ENCODE measurements around the gene DUSP1.
A peak's percentile ranks its signal among the peaks of the same experiment; 100 is the strongest.

DNA sequence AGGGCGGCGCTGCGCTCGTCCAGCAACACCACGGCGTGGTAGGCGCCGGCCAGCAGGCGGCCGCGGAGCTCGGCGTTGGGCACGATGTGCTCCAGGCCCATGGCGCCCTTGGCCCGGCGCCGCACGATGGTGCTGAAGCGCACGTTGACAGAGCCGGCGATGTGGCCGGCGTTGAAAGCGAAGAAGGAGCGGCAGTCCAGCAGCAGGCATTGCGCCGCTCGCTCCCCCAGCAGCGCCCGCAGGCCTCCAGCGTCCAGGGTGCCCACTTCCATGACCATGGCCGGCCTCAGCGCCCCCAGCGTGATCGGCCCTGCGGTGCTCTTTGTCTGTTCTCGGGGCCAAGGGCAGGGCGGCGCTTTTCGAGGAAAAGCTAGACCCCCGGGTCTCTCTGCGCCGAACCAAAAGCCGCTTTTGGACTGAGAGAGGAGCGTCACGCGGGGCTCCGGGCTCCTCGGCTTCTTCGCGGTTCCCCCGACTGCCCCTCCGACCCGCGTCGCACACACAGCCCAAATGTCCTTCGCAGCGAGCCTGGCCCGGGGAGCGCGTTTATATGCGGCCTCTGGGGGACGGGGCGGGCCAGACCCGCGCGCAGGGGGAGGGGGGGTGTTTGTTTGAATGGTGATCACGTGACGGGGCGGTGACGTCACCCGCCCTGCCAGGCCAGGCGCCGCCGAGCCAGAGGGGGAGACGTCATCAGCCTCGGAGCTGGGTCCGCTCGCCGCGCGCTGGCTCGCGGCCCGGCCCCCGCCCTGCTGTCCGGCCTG lies at the start of gene DUSP1:
- TF ChIP-seq, protein P1, sequence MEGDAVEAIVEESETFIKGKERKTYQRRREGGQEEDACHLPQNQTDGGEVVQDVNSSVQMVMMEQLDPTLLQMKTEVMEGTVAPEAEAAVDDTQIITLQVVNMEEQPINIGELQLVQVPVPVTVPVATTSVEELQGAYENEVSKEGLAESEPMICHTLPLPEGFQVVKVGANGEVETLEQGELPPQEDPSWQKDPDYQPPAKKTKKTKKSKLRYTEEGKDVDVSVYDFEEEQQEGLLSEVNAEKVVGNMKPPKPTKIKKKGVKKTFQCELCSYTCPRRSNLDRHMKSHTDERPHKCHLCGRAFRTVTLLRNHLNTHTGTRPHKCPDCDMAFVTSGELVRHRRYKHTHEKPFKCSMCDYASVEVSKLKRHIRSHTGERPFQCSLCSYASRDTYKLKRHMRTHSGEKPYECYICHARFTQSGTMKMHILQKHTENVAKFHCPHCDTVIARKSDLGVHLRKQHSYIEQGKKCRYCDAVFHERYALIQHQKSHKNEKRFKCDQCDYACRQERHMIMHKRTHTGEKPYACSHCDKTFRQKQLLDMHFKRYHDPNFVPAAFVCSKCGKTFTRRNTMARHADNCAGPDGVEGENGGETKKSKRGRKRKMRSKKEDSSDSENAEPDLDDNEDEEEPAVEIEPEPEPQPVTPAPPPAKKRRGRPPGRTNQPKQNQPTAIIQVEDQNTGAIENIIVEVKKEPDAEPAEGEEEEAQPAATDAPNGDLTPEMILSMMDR (IDR thresholded peaks at IDR 0.05), result peak; percentile 57
- no peak for TF ChIP-seq EZH2phosphoT487 (IDR thresholded peaks at IDR 0.05)

Measured in neural progenitor cell (in vitro differentiated cells).